NCI-H146 (cell line): ENCODE measurements around the gene SBDS.
"Not testable (repeated sequence)": the region's sequence is repeated elsewhere in the genome, so short reads cannot be mapped to it uniquely, and the experiment has no call there.

Experiments
- DNase-seq: peaks from one replicate; lab custom pipeline; 2025; lab: John Stamatoyannopoulos, UW

The SBDS gene

DNA sequence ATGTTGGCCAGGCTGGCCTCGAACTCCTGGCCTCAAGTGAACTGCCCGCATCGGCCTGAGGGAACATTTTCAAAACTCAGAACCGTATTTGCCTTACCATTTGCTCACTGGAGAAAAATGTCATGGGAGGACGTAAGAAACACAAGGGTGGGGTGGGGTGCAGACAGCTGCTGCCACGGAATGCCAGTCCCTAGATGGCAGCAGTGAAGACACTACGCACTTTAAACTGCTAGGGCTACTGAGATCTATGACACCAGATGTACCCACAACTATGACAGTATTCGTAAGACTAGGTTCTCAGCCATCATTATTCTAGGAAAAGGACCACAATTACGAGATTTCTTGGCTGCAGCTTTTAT is 716 bp downstream of the SBDS start:
- DNase-seq: peak; percentile 42

DNA sequence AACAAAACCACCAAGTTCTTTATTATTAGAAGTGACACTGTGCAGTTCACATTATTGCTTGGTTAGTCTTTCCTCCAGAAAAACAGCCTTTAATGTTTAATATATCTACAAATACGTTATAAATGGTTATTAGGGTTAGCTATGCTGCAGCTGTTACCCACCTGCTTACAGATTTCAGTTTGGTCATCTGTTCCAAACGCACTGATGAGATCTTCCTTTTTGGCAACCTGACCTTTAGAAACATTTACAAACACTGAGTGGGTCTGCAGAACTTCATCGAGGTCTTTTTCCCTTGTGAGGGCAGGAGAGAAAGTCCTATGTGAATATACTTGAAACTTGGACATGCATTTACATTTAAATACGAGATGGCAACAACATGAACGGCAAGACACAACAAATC is 1.3 kb downstream of the SBDS start:
- DNase-seq: not testable (repeated sequence)

DNA sequence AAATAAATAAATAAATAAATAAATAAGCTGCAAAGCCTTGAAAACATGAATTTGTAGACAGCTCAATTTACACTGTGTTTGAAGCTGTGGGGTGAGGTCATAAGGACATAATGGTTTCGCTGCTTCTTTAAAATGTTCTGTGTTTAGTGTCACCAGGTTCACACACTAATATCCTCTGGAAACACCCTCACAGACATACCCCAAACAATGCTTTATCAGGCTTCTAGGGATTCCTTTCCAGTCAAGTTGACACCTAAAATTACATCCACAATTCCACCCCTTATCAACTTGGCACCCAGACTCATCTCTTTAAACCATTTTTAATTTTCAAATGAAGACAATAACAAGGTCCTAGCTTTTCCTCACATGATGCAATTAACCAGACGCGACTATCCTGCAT is 5.8 kb downstream of the SBDS start:
- not testable (repeated sequence) for DNase-seq

DNA sequence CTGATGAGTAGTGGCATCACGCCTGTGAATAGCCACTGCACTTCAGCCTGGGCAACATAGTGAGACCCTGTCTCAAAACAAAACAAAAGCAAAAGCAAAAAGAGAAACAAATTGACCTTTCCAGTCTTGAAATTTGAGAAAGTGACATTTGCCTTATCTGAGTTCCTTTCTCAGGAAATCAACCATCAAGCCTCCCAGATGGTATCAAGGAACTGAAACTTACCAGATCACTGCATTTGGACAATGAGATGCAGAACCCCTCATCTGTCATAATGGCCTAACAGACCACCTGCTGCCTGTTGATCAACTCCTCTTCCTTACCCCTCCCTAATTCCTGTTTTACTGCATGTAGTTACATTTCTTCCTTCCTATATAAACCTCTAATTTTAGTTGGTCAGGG is 15.1 kb downstream of the SBDS start:
- not testable (repeated sequence) for DNase-seq

DNA sequence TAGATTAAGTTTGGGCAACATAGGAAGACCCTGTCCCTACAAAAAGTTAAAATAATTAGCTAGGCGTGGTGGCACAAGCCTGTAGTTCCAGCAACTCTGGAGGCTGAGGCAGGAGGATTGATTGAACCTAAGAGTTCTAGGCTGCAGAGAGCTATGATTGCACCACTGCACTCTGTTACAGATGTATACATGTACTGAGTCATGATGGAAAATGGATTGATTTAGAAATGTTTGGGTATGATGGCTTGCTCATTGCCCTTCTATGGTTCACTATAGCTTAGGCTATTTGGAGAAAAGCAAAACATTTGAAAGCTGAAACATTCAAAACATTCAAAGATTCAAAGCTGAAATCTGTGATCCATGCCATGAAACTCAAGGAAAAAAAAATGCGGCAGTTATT is 16.4 kb downstream of the SBDS start:
- DNase-seq: not testable (repeated sequence)

DNA sequence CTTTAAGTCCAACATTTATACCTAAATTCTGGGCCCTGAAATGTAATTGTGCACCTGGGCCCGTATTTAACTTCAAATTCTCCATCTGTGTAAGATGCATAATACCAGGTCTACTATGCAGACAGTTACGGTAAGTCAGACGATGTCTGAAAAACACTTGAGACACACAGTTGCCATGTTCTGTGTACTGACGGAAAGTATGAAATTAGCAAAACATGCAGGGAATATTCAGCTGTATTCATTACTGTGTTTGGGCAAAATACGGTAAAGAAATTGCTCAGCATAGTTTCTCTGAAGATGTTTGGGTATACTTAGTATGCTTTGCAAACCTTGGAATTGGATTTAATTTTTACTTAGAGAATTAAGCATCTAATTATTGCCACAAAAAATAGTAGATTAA is 17.1 kb downstream of the SBDS start:
- not testable (repeated sequence) for DNase-seq

DNA sequence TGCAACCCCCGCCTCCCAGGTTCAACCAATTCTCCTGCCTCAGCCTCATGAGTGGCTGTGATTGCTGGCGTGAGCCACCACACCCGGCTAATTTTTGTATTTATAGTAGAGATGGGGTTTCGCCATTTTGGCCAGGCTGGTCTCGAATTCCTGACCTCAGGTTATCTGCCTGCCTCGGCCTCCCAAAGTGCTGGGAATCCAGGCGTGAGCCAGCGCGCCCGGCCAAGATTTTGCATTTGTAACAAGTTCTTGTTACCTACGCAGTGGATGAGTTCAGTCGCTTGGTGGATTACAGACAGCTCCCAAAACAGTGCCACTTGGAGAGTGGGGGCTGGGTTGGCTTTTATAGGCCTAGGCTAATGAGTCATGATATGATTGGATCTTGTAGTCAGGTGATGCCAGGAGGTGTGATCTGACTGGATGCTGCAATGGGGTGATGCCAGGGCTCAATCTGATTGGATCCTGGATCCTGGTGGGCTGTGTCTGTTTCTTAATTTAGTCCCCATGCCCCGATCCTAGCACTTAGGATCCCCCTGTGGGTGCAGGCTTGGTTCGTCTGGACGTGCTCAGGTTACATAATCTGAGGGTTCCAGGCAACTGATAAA is 20.3 kb downstream of the SBDS start:
- DNase-seq: no peak

DNA sequence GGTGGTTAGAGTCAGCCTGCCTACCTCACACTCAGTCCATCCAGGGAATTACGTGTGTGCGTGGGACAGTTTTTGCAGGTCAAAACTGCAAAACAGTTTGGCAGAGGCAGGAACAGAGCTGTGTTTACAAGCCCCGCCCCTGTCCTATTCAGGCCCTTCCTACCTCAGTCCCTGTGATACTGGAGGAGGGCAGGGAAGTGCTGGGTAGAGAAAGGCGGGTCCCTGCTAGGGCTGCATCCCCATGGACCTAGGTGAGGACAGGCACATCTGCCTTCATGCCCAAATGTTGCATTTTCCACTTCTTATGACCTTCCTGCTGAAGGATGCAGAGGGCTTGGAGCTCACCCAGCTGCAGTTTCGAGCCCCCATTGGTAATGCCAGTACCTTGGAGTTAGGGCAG is 25.1 kb downstream of the SBDS start:
- DNase-seq: no peak

DNA sequence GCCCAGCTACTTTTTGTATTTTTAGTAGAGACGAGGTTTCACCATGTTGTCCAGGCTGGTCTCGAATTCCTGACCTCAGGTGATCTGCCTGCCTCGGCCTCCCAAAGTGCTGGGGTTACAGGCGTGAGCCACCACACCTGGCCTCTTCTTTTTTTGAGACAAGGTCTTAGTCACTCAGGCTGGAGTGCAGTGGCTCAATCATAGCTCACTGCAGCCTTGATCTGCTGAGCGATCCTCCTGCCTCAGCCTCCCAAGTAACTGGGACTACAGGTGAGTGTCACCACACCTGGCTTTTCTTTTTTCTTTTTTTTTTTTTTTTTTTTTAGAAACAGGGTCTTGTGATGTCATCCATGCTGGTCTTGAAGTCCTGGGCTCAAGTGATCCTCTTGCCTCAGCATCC is 26.4 kb downstream of the SBDS start:
- not testable (repeated sequence) for DNase-seq

DNA sequence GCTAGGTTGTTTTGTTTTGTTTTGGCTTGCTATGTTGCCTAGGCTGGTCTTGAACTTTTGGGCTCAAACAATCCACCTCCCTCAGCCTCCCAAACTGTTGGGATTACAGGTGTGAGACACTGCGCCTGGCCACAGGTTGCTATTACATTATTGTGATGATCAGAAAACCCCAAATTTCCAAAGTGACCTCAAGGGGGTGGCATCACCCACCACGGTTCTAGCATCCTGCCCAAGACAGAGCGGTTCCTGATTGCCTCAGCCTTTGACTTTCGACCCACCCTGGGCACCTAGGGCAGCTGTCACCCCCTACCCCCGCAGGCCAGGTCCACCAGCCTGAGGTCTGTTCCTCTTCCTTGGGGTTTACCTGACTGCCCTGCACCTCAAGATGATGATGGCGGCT is 28.4 kb downstream of the SBDS start:
- no peak for DNase-seq

DNA sequence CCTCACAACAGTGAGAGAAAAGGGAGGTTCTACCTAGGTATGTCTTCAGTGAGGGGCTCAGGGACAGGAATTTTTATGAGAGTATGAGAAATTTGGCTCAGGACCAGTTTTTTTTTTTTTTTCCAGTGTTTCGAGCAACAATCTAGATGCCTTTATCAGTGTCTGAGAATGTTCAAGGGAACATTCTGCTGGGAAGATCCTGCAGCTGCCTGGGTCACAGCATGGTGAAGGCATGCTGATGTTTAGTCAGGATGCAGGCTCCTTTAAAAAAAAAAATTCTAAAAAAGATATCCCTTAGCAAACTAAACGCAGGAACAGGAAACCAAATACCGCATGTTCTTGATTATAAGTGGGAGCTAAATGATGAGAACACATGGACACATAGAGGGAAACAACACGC is 31.0 kb downstream of the SBDS start:
- no peak for DNase-seq

DNA sequence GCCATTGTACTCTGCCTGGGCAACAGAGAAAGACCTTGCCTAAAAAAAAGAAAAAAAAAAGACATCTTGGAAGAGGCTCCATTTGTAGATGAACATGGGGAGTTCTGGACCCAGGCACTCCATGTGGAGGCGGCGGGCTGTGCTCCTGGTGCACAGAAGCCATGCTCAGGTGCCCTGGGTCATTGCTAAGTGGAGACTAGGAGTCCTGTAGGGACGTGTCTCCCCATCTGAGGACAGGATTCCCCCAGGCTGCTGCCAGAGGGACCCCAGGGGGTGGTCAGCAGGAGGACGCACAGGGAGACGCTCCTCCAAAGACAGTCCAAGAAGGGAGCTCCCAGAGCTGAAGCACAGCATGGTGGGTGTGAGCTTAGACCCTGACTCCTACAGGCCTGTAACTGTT is 34.3 kb downstream of the SBDS start:
- no peak for DNase-seq

DNA sequence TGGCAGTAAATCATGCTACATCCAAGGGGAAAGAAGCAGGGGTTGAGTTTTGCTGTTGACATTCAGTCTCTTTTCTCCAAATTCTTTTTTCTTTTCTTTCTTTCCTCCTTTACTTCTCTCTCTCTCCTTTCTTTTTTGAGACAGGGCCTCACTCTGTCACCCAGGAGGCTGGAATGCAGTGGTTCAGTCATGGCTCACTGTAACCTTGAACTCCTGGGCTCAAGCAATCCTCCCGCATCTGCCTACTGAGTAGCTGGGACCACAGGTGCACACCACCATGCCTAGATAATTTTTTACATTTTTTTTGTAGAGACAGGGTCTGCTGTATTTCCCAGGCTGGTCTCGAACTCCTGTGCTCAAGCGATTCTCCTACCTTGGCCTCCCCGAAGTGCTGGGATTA is 35.2 kb downstream of the SBDS start:
- DNase-seq: no peak

DNA sequence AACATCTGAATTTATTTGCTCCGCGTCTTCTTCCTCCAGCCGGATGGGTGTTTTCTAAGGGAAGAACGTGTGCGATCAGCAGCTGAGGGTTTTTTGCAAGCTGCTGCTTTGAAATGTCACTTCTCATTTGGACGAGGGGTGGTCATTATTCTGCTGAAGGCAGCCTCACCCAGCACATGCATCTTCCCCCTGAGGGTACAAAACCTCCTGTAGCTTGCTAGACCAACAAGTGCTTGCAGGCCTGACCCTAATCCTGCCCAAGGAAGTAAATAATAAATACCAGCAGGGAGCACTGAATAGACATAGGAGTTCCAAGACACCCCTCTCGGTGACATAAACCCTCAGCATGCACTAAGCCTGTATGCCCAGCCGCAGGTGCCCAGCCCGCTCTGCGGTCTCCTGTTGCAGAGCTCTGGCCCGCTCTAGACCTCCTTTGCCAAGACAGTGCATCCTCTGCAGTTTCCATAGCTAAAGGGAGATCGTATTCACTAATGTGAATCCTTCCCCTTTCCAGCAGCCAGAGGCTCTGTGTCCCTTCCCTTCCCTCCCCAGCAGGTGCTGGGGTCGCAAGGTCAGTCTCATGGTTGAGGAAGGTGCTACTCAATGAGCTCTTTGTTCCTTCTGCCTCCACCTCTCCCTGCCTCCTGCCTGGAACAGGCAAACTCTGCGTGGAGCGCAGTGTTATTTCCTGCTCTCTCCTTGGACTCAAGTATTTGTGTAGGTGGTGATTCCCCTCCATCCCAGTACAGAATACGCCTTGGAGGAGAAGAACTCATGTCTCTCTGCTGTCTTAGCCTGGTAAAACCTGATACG is 36.6 kb downstream of the SBDS start:
- no peak for DNase-seq

DNA sequence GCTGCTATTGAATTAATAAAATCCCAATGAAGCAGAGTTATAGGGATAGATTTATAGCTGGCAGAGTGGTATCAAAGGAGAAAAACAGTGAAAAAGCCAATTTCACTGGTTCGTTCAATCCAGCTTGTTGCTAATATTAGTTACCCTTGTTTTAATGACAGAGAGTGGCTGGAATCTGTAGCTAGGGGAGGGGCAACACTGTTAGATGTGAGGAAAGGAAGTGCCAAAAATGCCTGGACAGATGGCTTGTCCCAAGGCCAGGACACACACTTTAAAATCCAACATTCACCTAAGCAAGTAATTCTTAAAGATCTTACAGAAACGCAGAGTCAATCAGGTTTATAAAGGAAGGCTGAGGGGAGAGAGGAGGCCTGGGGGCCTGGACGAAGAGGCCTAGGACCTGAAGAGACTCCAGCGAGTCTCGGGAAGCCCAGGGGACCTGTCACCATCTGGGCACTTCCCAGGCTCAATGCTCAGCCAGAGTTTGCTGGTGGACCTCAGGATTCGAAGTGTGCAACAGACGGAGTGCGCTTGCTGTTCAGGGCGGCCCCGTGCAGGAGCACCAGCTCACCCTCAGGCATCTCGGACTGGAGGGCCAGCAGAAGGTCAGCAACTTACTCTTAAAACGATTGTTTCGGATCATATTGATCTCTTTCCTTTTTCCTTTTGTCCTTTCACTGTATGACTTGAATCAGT is 37.6 kb downstream of the SBDS start:
- DNase-seq: no peak

DNA sequence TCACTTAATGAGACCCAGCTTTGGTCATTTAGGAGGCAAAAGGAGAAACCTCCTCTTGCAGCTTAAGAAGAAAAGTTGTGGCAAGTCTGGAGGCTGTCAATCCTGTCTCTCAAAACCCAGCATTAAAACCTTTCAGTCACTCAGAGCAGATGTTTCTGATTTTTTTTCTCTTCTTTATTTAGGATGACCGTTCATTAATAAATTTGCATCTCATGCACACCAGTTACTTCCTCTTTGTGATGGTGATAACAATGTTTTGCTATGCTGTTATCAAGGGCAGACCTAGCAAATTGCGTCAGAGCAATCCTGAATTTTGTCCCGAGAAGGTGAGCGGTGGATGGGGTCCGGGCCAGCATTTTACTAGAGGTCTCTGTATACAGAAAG is 42.4 kb downstream of the SBDS start:
- DNase-seq: no peak

DNA sequence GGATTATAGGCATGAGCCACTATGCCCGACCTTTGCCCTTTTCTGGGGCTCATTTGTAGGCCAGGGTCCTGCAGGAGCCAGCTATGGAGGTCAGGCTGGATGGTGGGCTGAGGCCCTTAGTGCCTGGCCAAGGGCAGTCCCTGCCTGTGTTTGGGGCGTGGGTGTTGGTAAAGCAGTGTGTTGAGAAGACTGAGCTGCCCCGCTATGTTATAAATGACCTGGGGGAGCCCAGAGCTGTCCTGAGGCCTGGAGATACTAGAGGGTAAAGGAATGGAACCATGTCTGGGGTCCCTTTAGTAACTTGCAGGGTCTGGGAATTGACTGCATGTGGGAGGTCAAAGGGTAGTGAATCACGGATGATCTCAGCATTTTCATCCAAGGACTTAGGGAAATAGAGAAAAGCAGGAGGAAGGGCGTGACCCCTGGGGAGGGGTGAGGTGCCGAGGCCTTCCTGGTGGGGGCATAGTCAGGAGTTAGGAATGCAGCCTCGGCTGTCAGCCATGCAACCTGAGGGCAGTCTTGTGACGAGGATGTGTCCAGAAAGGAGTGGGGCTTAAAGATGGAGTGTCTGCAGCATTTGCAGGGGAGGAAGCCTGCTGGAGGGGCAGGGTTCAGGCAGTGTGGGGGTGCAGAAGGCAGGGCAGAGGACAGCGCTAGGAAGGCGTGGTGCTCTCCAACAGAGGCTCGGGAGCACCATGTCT is 42.9 kb downstream of the SBDS start:
- DNase-seq: no peak

DNA sequence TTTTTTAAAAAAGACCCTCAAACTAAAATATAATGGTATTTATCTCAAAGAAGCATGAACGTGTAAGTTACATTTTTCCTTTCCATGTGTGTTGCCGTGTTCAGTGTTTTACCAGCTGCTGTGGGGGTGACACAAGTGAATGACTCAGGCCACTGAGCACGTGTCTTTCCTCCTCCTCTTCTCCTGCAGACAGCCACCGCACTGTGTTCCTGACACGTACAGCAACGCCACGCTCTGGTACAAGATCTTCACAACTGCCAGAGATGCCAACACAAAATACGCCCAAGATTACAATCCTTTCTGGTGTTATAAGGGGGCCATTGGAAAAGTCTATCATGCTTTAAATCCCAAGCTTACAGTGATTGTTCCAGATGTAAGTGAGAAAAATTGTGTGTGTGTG is 44.6 kb downstream of the SBDS start:
- no peak for DNase-seq

DNA sequence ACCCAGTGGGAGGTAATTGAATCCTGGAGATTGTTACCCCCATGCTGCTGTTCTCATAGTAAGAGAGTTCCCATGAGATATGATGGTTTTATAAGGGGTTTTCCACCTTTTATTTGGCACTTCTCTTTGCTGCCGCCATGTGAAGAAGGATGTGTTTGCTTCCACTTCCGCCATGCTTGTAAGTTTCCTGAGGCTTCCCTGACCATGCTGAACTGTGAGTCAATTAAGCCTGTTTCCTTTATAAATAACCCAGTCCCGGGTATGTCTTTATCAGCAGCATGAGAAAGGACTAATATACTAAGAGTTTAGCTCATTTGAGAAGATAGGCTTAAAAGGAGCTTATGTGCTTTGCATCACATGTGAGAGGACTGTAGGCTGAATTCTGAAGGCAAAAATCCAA is 45.1 kb downstream of the SBDS start:
- no peak for DNase-seq

DNA sequence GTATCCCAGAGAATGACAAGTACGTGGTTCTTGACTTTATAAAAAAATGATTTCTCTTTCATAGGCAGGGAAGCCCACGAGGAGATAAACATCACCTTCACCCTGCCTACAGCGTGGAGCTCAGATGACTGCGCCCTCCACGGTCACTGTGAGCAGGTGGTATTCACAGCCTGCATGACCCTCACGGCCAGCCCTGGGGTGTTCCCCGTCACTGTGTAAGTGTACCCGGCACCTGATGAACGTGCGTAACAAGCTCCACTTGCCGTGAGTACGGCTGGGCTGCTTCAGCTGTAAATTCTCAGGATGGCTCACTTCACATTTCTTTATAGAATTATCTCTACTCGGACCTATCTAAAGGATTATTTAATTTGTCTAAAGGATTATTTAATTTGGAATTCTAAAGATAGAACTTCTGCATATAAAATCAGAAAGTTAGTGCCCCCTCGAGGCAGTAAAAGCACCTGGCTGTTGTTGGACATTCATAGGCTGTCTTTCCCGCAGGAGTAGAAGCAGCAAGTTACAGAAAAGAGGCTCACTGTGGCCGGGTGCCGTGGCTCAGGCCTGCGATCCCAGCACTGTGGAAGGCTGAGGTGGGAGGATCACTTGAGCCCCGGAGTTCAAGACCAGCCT is 46.8 kb downstream of the SBDS start:
- DNase-seq: no peak

DNA sequence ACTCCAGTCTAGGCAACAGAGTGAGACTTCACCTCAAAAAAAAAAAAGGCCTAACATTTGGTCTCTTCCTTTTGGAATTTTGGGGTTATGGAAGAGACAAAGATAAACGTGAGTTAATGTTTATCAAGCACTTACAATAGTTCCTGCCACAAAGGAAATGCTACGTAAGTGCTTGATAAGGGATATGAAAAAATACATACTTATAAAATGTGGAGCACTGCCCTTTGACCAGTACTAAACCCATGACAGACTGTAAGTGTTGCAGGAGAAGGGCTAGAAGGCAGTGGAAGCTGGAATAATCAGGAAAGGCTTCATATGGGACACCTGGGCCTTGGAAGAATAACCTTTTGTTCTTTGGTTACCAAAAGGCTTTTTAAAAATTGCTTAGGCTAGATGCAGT is 48.8 kb downstream of the SBDS start:
- DNase-seq: no peak

DNA sequence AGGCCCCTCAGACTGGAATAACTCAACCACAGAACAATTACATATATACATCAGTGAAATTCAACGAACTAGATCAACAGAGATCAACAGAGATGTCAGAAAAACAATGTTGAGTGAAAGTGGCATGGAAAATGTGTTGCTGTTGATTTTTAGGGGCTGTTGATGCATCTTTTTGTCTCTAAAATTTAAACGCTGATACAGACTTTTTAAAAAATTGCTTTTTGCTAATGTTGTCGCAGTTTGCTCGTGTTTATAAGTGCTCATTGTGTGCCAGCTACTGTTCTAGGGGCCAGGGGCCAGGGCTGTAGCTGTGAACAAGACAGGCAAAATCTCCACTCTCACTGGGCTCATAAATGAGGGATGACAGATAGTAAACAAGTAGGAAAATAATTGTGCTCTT is 56.1 kb downstream of the SBDS start:
- no peak for DNase-seq
